ENCODE measurements around the gene TUBB2B. TPM values are rescaled to one million over a fixed set of nuclear protein-coding genes. Genes with fewer than 3 reads are reported as not detected.
"Not testable (repeated sequence)": the region's sequence is repeated elsewhere in the genome, so short reads cannot be mapped to it uniquely, and the experiment has no call there.

TUBB2B gene
- total RNA-seq, 1 donor from 2014 or later: 287 TPM

GRCh38 chr6:3181105-3181504, 46.3 kb downstream of the TUBB2B start:
- no peak for DNase-seq (ENCODE audit: low read depth)
- H3K4me3 ChIP-seq (ENCODE audit: low read depth, low read length): no peak overlapping the region
- H3K27me3 ChIP-seq (ENCODE audit: control insufficient read depth, insufficient read depth, low read length): no peaks in the 10 kb centered on the region
- TF ChIP-seq CTCF (IDR thresholded peaks at IDR 0.05; ENCODE audit: insufficient read depth, low read length, poor library complexity, severe bottlenecking): no peak
- H3K36me3 ChIP-seq (ENCODE audit: control insufficient read depth, insufficient read depth, low read length): no peaks in the 10 kb centered on the region

- peak overlapping the region; percentile 17 for H3K4me3 ChIP-seq (ENCODE audit: low read depth, low read length)
- not testable (repeated sequence) for H3K36me3 ChIP-seq (ENCODE audit: control insufficient read depth, insufficient read depth, low read length); DNase-seq (ENCODE audit: low read depth); H3K27me3 ChIP-seq (ENCODE audit: control insufficient read depth, insufficient read depth, low read length)
Measured at GRCh38 chr6:3179945-3180344, 47.5 kb downstream of the TUBB2B start.

- H3K4me3 ChIP-seq (ENCODE audit: low read depth, low read length); H3K36me3 ChIP-seq (ENCODE audit: control insufficient read depth, insufficient read depth, low read length); DNase-seq (ENCODE audit: low read depth); H3K27me3 ChIP-seq (ENCODE audit: control insufficient read depth, insufficient read depth, low read length): not testable (repeated sequence)
Measured at GRCh38 chr6:3178666-3179065, 48.8 kb downstream of the TUBB2B start.

GRCh38 chr6:3176562-3177355, 50.7 kb downstream of the TUBB2B start:
- no peaks in the 10 kb centered on the region for H3K27me3 ChIP-seq (ENCODE audit: control insufficient read depth, insufficient read depth, low read length)
- no peaks in the 10 kb centered on the region for H3K36me3 ChIP-seq (ENCODE audit: control insufficient read depth, insufficient read depth, low read length)
- TF ChIP-seq CTCF (IDR thresholded peaks at IDR 0.05; ENCODE audit: insufficient read depth, low read length, poor library complexity, severe bottlenecking): no peak
- H3K4me3 ChIP-seq (ENCODE audit: low read depth, low read length): no peak overlapping the region
- DNase-seq (ENCODE audit: low read depth): peak; percentile 73

GRCh38 chr6:3175715-3176402, 51.6 kb downstream of the TUBB2B start:
- H3K36me3 ChIP-seq (ENCODE audit: control insufficient read depth, insufficient read depth, low read length): no peaks in the 10 kb centered on the region
- no peak overlapping the region for H3K4me3 ChIP-seq (ENCODE audit: low read depth, low read length)
- H3K27me3 ChIP-seq (ENCODE audit: control insufficient read depth, insufficient read depth, low read length): no peaks in the 10 kb centered on the region
- DNase-seq (ENCODE audit: low read depth): no peak
- TF ChIP-seq CTCF (IDR thresholded peaks at IDR 0.05; ENCODE audit: insufficient read depth, low read length, poor library complexity, severe bottlenecking): no peak

Other genes starting within 250 kb of the TUBB2B start
- 10.7 and 19.2 TPM in 2 replicates for gene NQO2, start 227.8 kb downstream of the TUBB2B start, total RNA-seq
- gene RIPK1, start 159.2 kb downstream of the TUBB2B start, total RNA-seq: 20.5 and 22.6 TPM in 2 replicates
- 26.6 and 29.1 TPM in 2 replicates for gene BPHL, start 108.9 kb downstream of the TUBB2B start, total RNA-seq
- 139 and 141 TPM in 2 replicates for gene TUBB2A, start 70.1 kb downstream of the TUBB2B start, total RNA-seq
- gene PSMG4, start 31.3 kb upstream of the TUBB2B start, total RNA-seq: 14.6 and 26.5 TPM in 2 replicates
- gene SLC22A23, start 229.4 kb upstream of the TUBB2B start, total RNA-seq: 3.6 and 5.1 TPM in 2 replicates

All from kidney epithelial cell (primary cell).